ENCODE results near the gene IRF2.
A peak's percentile ranks its signal among the peaks of the same experiment; 100 is the strongest.

Gene IRF2

GRCh38 chr4:184475096-184475461 lies 729 bp upstream of the IRF2 start:
- peak in 33 of 56 donors; percentile 20 to 78 (median 48) for DNase-seq

GRCh38 chr4:184473499-184474262 lies 669 bp downstream of the IRF2 start:
- peak in 40 of 56 donors; percentile 18 to 74 (median 54) for DNase-seq

- peak in 49 of 56 donors; percentile 15 to 84 (median 61) for DNase-seq
Observed at GRCh38 chr4:184472614-184473498, 1.5 kb downstream of the IRF2 start.

GRCh38 chr4:184471881-184472613 lies 2.3 kb downstream of the IRF2 start:
- peak in 23 of 56 donors; percentile 9 to 76 (median 47) for DNase-seq

- no peak for DNase-seq
Observed at GRCh38 chr4:184470785-184471110, 3.6 kb downstream of the IRF2 start.

- DNase-seq = no peak
Observed at GRCh38 chr4:184466634-184467033, 7.7 kb downstream of the IRF2 start.

GRCh38 chr4:184464759-184465454 lies 9.4 kb downstream of the IRF2 start:
- DNase-seq = no peak

GRCh38 chr4:184463856-184464255 lies 10.5 kb downstream of the IRF2 start:
- DNase-seq = no peak

- DNase-seq = no peak
Observed at GRCh38 chr4:184463158-184463557, 11.2 kb downstream of the IRF2 start.

- no peak for DNase-seq
Observed at GRCh38 chr4:184462724-184463123, 11.6 kb downstream of the IRF2 start.

GRCh38 chr4:184461711-184462441 lies 12.5 kb downstream of the IRF2 start:
- no peak for DNase-seq

- DNase-seq = no peak
Observed at GRCh38 chr4:184460499-184461285, 13.7 kb downstream of the IRF2 start.

- no peak for DNase-seq
Observed at GRCh38 chr4:184459413-184459812, 14.9 kb downstream of the IRF2 start.

- peak in 5 of 56 donors; percentile 15 to 27 (median 22) for DNase-seq
Observed at GRCh38 chr4:184457535-184458249, 16.7 kb downstream of the IRF2 start.

GRCh38 chr4:184456337-184456736 lies 18.0 kb downstream of the IRF2 start:
- no peak for DNase-seq

GRCh38 chr4:184455299-184455698 lies 19.1 kb downstream of the IRF2 start:
- DNase-seq = no peak

GRCh38 chr4:184453365-184454160 lies 20.8 kb downstream of the IRF2 start:
- no peak for DNase-seq

GRCh38 chr4:184452740-184453139 lies 21.6 kb downstream of the IRF2 start:
- no peak for DNase-seq
